HEK293 (cell line): ENCODE measurements around the gene BCDIN3D.

Source experiments
- KLF1 ChIP-seq: fragments of 450-650 bp; formaldehyde crosslinking; IDR thresholded peaks from 2 replicates; pipeline ENCODE4 v1.5.1; 2016; ENCODE audit warnings: missing biosample characterization, missing genetic modification characterization
- KLF17 ChIP-seq: fragments of 450-650 bp; formaldehyde crosslinking; IDR thresholded peaks from 2 replicates; pipeline ENCODE4 v1.5.1; 2016; ENCODE audit warnings: missing biosample characterization, missing genetic modification characterization
- PRDM10 ChIP-seq: fragments of 450-650 bp; formaldehyde crosslinking; IDR thresholded peaks from 2 replicates; pipeline ENCODE4 v1.5.1; 2016; ENCODE audit warnings: missing biosample characterization, missing genetic modification characterization
- SCRT1 ChIP-seq: fragments of 450-650 bp; formaldehyde crosslinking; IDR thresholded peaks from 2 replicates; pipeline ENCODE4 v1.5.1; 2016; ENCODE audit warnings: missing biosample characterization, missing genetic modification characterization, borderline replicate concordance
- SP2 ChIP-seq: fragments of 450-650 bp; formaldehyde crosslinking; IDR thresholded peaks from 2 replicates; pipeline ENCODE4 v1.5.1; 2016; ENCODE audit warnings: missing biosample characterization, missing genetic modification characterization
- ZBTB48 ChIP-seq: fragments of 450-650 bp; formaldehyde crosslinking; IDR thresholded peaks from 2 replicates; pipeline ENCODE4 v1.5.1; 2016; ENCODE audit warnings: missing biosample characterization, missing genetic modification characterization
- ZBTB7A ChIP-seq: fragments of 450-650 bp; formaldehyde crosslinking; IDR thresholded peaks from 2 replicates; pipeline ENCODE4 v1.5.1; 2016; ENCODE audit warnings: low read depth, missing biosample characterization, missing genetic modification characterization
- ZFP37 ChIP-seq: fragments of 450-650 bp; formaldehyde crosslinking; IDR thresholded peaks from 2 replicates; pipeline ENCODE4 v1.5.1; 2016; ENCODE audit warnings: missing biosample characterization, missing genetic modification characterization
- ZFP41 ChIP-seq: fragments of 450-650 bp; formaldehyde crosslinking; IDR thresholded peaks from 2 replicates; pipeline ENCODE4 v1.5.1; 2016; ENCODE audit warnings: missing biosample characterization, missing genetic modification characterization, borderline replicate concordance
- ZFP69B ChIP-seq: fragments of 450-650 bp; formaldehyde crosslinking; IDR thresholded peaks from 2 replicates; pipeline ENCODE4 v1.5.1; 2016; ENCODE audit warnings: missing biosample characterization, missing genetic modification characterization
- ZNF266 ChIP-seq: fragments of 450-650 bp; formaldehyde crosslinking; IDR thresholded peaks from 2 replicates; pipeline ENCODE4 v1.5.1; 2016; ENCODE audit warnings: missing biosample characterization, missing genetic modification characterization, low read depth
- ZNF335 ChIP-seq: fragments of 450-650 bp; formaldehyde crosslinking; conservative IDR thresholded peaks from 2 replicates; pipeline ENCODE4 v1.5.1; 2016; ENCODE audit warnings: missing biosample characterization, missing genetic modification characterization
- ZNF404 ChIP-seq: fragments of 450-650 bp; formaldehyde crosslinking; IDR thresholded peaks from 2 replicates; pipeline ENCODE4 v1.5.1; 2017; ENCODE audit warnings: missing biosample characterization, missing genetic modification characterization
- ZNF423 ChIP-seq: fragments of 450-650 bp; formaldehyde crosslinking; IDR thresholded peaks from 2 replicates; pipeline ENCODE4 v1.5.1; 2016; ENCODE audit warnings: missing biosample characterization, missing genetic modification characterization
- ZNF501 ChIP-seq: fragments of 450-650 bp; formaldehyde crosslinking; IDR thresholded peaks from 2 replicates; pipeline ENCODE4 v1.5.1; 2016; ENCODE audit warnings: missing biosample characterization, missing genetic modification characterization
- ZNF518A ChIP-seq: fragments of 450-650 bp; formaldehyde crosslinking; conservative IDR thresholded peaks from 2 replicates; pipeline ENCODE4 v1.5.1; 2016; ENCODE audit warnings: low read depth, missing biosample characterization, missing genetic modification characterization
- ZNF555 ChIP-seq: fragments of 450-650 bp; formaldehyde crosslinking; conservative IDR thresholded peaks from 2 replicates; pipeline ENCODE4 v1.5.1; 2017; ENCODE audit warnings: missing biosample characterization, mild to moderate bottlenecking, missing genetic modification characterization, inconsistent platforms
- ZNF600 ChIP-seq: fragments of 450-650 bp; formaldehyde crosslinking; IDR thresholded peaks from 2 replicates; pipeline ENCODE4 v1.5.1; 2016; ENCODE audit warnings: missing biosample characterization, missing genetic modification characterization
- ZNF645 ChIP-seq: fragments of 450-650 bp; formaldehyde crosslinking; IDR thresholded peaks from 2 replicates; pipeline ENCODE4; 2016; ENCODE audit warnings: missing biosample characterization, missing genetic modification characterization
- ZNF654 ChIP-seq: fragments of 450-650 bp; formaldehyde crosslinking; IDR thresholded peaks from 2 replicates; pipeline ENCODE4 v1.5.1; 2016; ENCODE audit warnings: low read depth, missing biosample characterization, missing genetic modification characterization
- ZNF660 ChIP-seq: fragments of 450-650 bp; IDR thresholded peaks from 2 replicates; pipeline ENCODE4 v1.5.1; 2018; ENCODE audit warnings: missing biosample characterization, mild to moderate bottlenecking, missing genetic modification characterization
- ZNF692 ChIP-seq: fragments of 450-650 bp; formaldehyde crosslinking; IDR thresholded peaks from 2 replicates; pipeline ENCODE4 v1.5.1; 2016; ENCODE audit warnings: missing biosample characterization, missing genetic modification characterization
- ZSCAN18 ChIP-seq: fragments of 450-650 bp; formaldehyde crosslinking; IDR thresholded peaks from 2 replicates; pipeline ENCODE4 v1.5.1; 2016; ENCODE audit warnings: missing biosample characterization, missing genetic modification characterization
- TF ChIP-seq, protein P1 (sequence below): fragments of 450-650 bp; formaldehyde crosslinking; IDR thresholded peaks from 2 replicates; pipeline ENCODE4 v1.5.1; 2017; ENCODE audit warnings: missing biosample characterization, missing genetic modification characterization

The BCDIN3D gene

GRCh38 chr12:49827401-49828099 lies 15.4 kb downstream of the BCDIN3D start (continued):
- TF ChIP-seq ZNF660 (no peak), SCRT1 (tag by site-specific recombination) (no peak), ZNF692 (tag by site-specific recombination) (0 out of 2 replicates have a peak, but pooled peaks have one; percentile 23), ZBTB7A (no peak), SP2 (tag by site-specific recombination) (peak; percentile 71), ZNF335 (tag by site-specific recombination) (peak; percentile 86), ZNF266 (tag by site-specific recombination) (no peak), ZNF654 (tag by site-specific recombination) (no peak), ZFP37 (tag by site-specific recombination) (peak; percentile 37; the same call in 1 of the 2 replicates), ZNF501 (tag by site-specific recombination) (no peak), ZBTB48 (tag by site-specific recombination) (peak; percentile 65), ZFP41 (tag by site-specific recombination) (no peak), ZNF555 (tag by site-specific recombination) (no peak), KLF1 (tag by site-specific recombination) (no peak), ZNF404 (tag by site-specific recombination) (no peak), ZNF600 (peak; percentile 58), ZSCAN18 (no peak), PRDM10 (tag by site-specific recombination) (0 out of 2 replicates have a peak, but pooled peaks have one; percentile 9), ZNF645 (no peak), ZNF518A (tag by site-specific recombination) (0 out of 2 replicates have a peak, but pooled peaks have one; percentile 46), ZNF423 (tag by site-specific recombination) (no peak), KLF17 (tag by site-specific recombination) (peak; percentile 46; the same call in 1 of the 2 replicates), ZFP69B (tag by site-specific recombination) (no peak)
- TF ChIP-seq, protein P1, sequence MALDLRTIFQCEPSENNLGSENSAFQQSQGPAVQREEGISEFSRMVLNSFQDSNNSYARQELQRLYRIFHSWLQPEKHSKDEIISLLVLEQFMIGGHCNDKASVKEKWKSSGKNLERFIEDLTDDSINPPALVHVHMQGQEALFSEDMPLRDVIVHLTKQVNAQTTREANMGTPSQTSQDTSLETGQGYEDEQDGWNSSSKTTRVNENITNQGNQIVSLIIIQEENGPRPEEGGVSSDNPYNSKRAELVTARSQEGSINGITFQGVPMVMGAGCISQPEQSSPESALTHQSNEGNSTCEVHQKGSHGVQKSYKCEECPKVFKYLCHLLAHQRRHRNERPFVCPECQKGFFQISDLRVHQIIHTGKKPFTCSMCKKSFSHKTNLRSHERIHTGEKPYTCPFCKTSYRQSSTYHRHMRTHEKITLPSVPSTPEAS = no peak
